Measurements from ENCODE around the gene PPA1.

The PPA1 gene

GRCh38 chr10:70178139-70178725, 55.0 kb downstream of the PPA1 start:
- Histone ChIP-seq H3K36me3 (ENCODE audit: control insufficient read depth, low read depth, low read length) (no peaks in the 10 kb centered on the region), H3K4me3 (ENCODE audit: low read length) (no peak overlapping the region), H3K27ac (ENCODE audit: low read length) (no peak overlapping the region), H3K9ac (ENCODE audit: low read length) (no peak overlapping the region), H3K27me3 (ENCODE audit: control insufficient read depth, insufficient read depth, low read length) (no peaks in the 10 kb centered on the region), H3K9me3 (ENCODE audit: control insufficient read depth, low read depth, low read length) (no peaks in the 10 kb centered on the region), H3K4me1 (ENCODE audit: control insufficient read depth, low read depth, low read length) (no peaks in the 10 kb centered on the region)

- Histone ChIP-seq H3K4me3 (ENCODE audit: low read length) (no peak overlapping the region), H3K27ac (ENCODE audit: low read length) (no peak overlapping the region), H3K9ac (ENCODE audit: low read length) (no peak overlapping the region), H3K27me3 (ENCODE audit: control insufficient read depth, insufficient read depth, low read length) (no peaks in the 10 kb centered on the region), H3K36me3 (ENCODE audit: control insufficient read depth, low read depth, low read length) (no peaks in the 10 kb centered on the region), H3K4me1 (ENCODE audit: control insufficient read depth, low read depth, low read length) (no peaks in the 10 kb centered on the region), H3K9me3 (ENCODE audit: control insufficient read depth, low read depth, low read length) (no peaks in the 10 kb centered on the region)
Observed at GRCh38 chr10:70176441-70176840, 56.8 kb downstream of the PPA1 start.

GRCh38 chr10:70175516-70175915, 57.7 kb downstream of the PPA1 start:
- no peaks in the 10 kb centered on the region for H3K4me1 ChIP-seq (ENCODE audit: control insufficient read depth, low read depth, low read length)
- no peaks in the 10 kb centered on the region for H3K36me3 ChIP-seq (ENCODE audit: control insufficient read depth, low read depth, low read length)
- no peaks in the 10 kb centered on the region for H3K9me3 ChIP-seq (ENCODE audit: control insufficient read depth, low read depth, low read length)
- H3K9ac ChIP-seq (ENCODE audit: low read length), result no peak overlapping the region
- no peak overlapping the region for H3K4me3 ChIP-seq (ENCODE audit: low read length)
- no peaks in the 10 kb centered on the region for H3K27me3 ChIP-seq (ENCODE audit: control insufficient read depth, insufficient read depth, low read length)
- no peak overlapping the region for H3K27ac ChIP-seq (ENCODE audit: low read length)

- Histone ChIP-seq H3K4me1 (ENCODE audit: control insufficient read depth, low read depth, low read length) (no peaks in the 10 kb centered on the region), H3K9me3 (ENCODE audit: control insufficient read depth, low read depth, low read length) (no peaks in the 10 kb centered on the region), H3K9ac (ENCODE audit: low read length) (no peak overlapping the region), H3K4me3 (ENCODE audit: low read length) (no peak overlapping the region), H3K27ac (ENCODE audit: low read length) (no peak overlapping the region), H3K27me3 (ENCODE audit: control insufficient read depth, insufficient read depth, low read length) (no peaks in the 10 kb centered on the region), H3K36me3 (ENCODE audit: control insufficient read depth, low read depth, low read length) (no peaks in the 10 kb centered on the region)
Observed at GRCh38 chr10:70174058-70174741, 59.0 kb downstream of the PPA1 start.

- H3K4me1 ChIP-seq (ENCODE audit: control insufficient read depth, low read depth, low read length), result no peaks in the 10 kb centered on the region
Observed at GRCh38 chr10:70169649-70170364, 63.4 kb downstream of the PPA1 start.

GRCh38 chr10:70169011-70169410, 64.2 kb downstream of the PPA1 start:
- Histone ChIP-seq H3K27ac (ENCODE audit: low read length) (no peak overlapping the region), H3K36me3 (ENCODE audit: control insufficient read depth, low read depth, low read length) (peaks cover 14% of the 10 kb centered on the region), H3K9me3 (ENCODE audit: control insufficient read depth, low read depth, low read length) (no peaks in the 10 kb centered on the region), H3K9ac (ENCODE audit: low read length) (no peak overlapping the region), H3K4me3 (ENCODE audit: low read length) (peak overlapping the region; percentile 98), H3K27me3 (ENCODE audit: control insufficient read depth, insufficient read depth, low read length) (no peaks in the 10 kb centered on the region), H3K4me1 (ENCODE audit: control insufficient read depth, low read depth, low read length) (no peaks in the 10 kb centered on the region)

More at GRCh38 chr10:70169649-70170364, 63.4 kb downstream of the PPA1 start:
- no peak overlapping the region for H3K27ac ChIP-seq (ENCODE audit: low read length)
- H3K9ac ChIP-seq (ENCODE audit: low read length), result peak overlapping the region; percentile 83
- H3K4me3 ChIP-seq (ENCODE audit: low read length), result peak overlapping the region; percentile 98
- H3K27me3 ChIP-seq (ENCODE audit: control insufficient read depth, insufficient read depth, low read length), result no peaks in the 10 kb centered on the region
- H3K9me3 ChIP-seq (ENCODE audit: control insufficient read depth, low read depth, low read length), result no peaks in the 10 kb centered on the region
- H3K36me3 ChIP-seq (ENCODE audit: control insufficient read depth, low read depth, low read length), result peaks cover 11% of the 10 kb centered on the region

GRCh38 chr10:70167246-70167645, 66.0 kb downstream of the PPA1 start:
- Histone ChIP-seq H3K4me3 (ENCODE audit: low read length) (no peak overlapping the region), H3K9ac (ENCODE audit: low read length) (no peak overlapping the region), H3K4me1 (ENCODE audit: control insufficient read depth, low read depth, low read length) (peaks cover 6% of the 10 kb centered on the region), H3K27ac (ENCODE audit: low read length) (no peak overlapping the region), H3K27me3 (ENCODE audit: control insufficient read depth, insufficient read depth, low read length) (no peaks in the 10 kb centered on the region), H3K9me3 (ENCODE audit: control insufficient read depth, low read depth, low read length) (no peaks in the 10 kb centered on the region), H3K36me3 (ENCODE audit: control insufficient read depth, low read depth, low read length) (peaks cover 21% of the 10 kb centered on the region)

GRCh38 chr10:70166394-70166793, 66.8 kb downstream of the PPA1 start:
- H3K27me3 ChIP-seq (ENCODE audit: control insufficient read depth, insufficient read depth, low read length), result no peaks in the 10 kb centered on the region
- peaks cover 25% of the 10 kb centered on the region for H3K36me3 ChIP-seq (ENCODE audit: control insufficient read depth, low read depth, low read length)
- no peak overlapping the region for H3K4me3 ChIP-seq (ENCODE audit: low read length)
- H3K4me1 ChIP-seq (ENCODE audit: control insufficient read depth, low read depth, low read length), result peaks cover 6% of the 10 kb centered on the region
- H3K27ac ChIP-seq (ENCODE audit: low read length), result no peak overlapping the region
- H3K9ac ChIP-seq (ENCODE audit: low read length), result no peak overlapping the region
- H3K9me3 ChIP-seq (ENCODE audit: control insufficient read depth, low read depth, low read length), result no peaks in the 10 kb centered on the region

- no peak overlapping the region for H3K4me3 ChIP-seq (ENCODE audit: low read length)
- peaks cover 44% of the 10 kb centered on the region for H3K36me3 ChIP-seq (ENCODE audit: control insufficient read depth, low read depth, low read length)
- peaks cover 6% of the 10 kb centered on the region for H3K4me1 ChIP-seq (ENCODE audit: control insufficient read depth, low read depth, low read length)
- H3K27ac ChIP-seq (ENCODE audit: low read length), result no peak overlapping the region
- no peaks in the 10 kb centered on the region for H3K27me3 ChIP-seq (ENCODE audit: control insufficient read depth, insufficient read depth, low read length)
- no peak overlapping the region for H3K9ac ChIP-seq (ENCODE audit: low read length)
- no peaks in the 10 kb centered on the region for H3K9me3 ChIP-seq (ENCODE audit: control insufficient read depth, low read depth, low read length)
Observed at GRCh38 chr10:70164163-70164562, 69.1 kb downstream of the PPA1 start.

GRCh38 chr10:70163448-70163847, 69.8 kb downstream of the PPA1 start:
- Histone ChIP-seq H3K27me3 (ENCODE audit: control insufficient read depth, insufficient read depth, low read length) (no peaks in the 10 kb centered on the region), H3K4me1 (ENCODE audit: control insufficient read depth, low read depth, low read length) (peaks cover 6% of the 10 kb centered on the region), H3K27ac (ENCODE audit: low read length) (no peak overlapping the region), H3K36me3 (ENCODE audit: control insufficient read depth, low read depth, low read length) (peaks cover 48% of the 10 kb centered on the region), H3K4me3 (ENCODE audit: low read length) (no peak overlapping the region), H3K9ac (ENCODE audit: low read length) (no peak overlapping the region), H3K9me3 (ENCODE audit: control insufficient read depth, low read depth, low read length) (no peaks in the 10 kb centered on the region)

GRCh38 chr10:70162892-70163201, 70.4 kb downstream of the PPA1 start:
- no peak overlapping the region for H3K9ac ChIP-seq (ENCODE audit: low read length)
- no peak overlapping the region for H3K4me3 ChIP-seq (ENCODE audit: low read length)
- H3K9me3 ChIP-seq (ENCODE audit: control insufficient read depth, low read depth, low read length), result no peaks in the 10 kb centered on the region
- peaks cover 6% of the 10 kb centered on the region for H3K4me1 ChIP-seq (ENCODE audit: control insufficient read depth, low read depth, low read length)
- H3K27me3 ChIP-seq (ENCODE audit: control insufficient read depth, insufficient read depth, low read length), result no peaks in the 10 kb centered on the region
- H3K27ac ChIP-seq (ENCODE audit: low read length), result no peak overlapping the region
- peaks cover 53% of the 10 kb centered on the region for H3K36me3 ChIP-seq (ENCODE audit: control insufficient read depth, low read depth, low read length)
